Stimulated activated CD8-positive, alpha-beta memory T cell treated with anti-CD3 and anti-CD28 coated beads, Interleukin-4, amount 100 ng/mL, for 24 hours (primary cell): ENCODE measurements around the gene SRSF4.
"Not testable (repeated sequence)": the region's sequence is repeated elsewhere in the genome, so short reads cannot be mapped to it uniquely, and the experiment has no call there.

Experiments
- DNase-seq: peaks from one replicate; pipeline ENCODE4 v3.0.0-alpha.2; 2020; ENCODE audit warnings: low read depth

The SRSF4 gene

GRCh38 chr1:29124366-29125236, 57.1 kb downstream of the SRSF4 start:
- DNase-seq: peak; percentile 38

GRCh38 chr1:29123887-29124365, 57.8 kb downstream of the SRSF4 start, which contains the start of gene TMEM200B:
Gene TMEM200B, minus strand, starts transcription at chr1:29123903. Its CDS starts 2,075 bp downstream, at chr1:29121828.
- no peak for DNase-seq

GRCh38 chr1:29123053-29123886, 58.4 kb downstream of the SRSF4 start:
- DNase-seq: no peak

GRCh38 chr1:29122682-29123052, 59.0 kb downstream of the SRSF4 start:
- no peak for DNase-seq

- DNase-seq: no peak
Measured at GRCh38 chr1:29121936-29122681, 59.6 kb downstream of the SRSF4 start.

GRCh38 chr1:29121516-29121935, 60.2 kb downstream of the SRSF4 start:
- no peak for DNase-seq

GRCh38 chr1:29120947-29121485, 60.7 kb downstream of the SRSF4 start:
- peak; percentile 49 for DNase-seq

GRCh38 chr1:29120367-29120766, 61.3 kb downstream of the SRSF4 start:
- no peak for DNase-seq

GRCh38 chr1:29119121-29119929, 62.4 kb downstream of the SRSF4 start:
- DNase-seq: no peak

- no peak for DNase-seq
Measured at GRCh38 chr1:29117381-29117780, 64.3 kb downstream of the SRSF4 start.

GRCh38 chr1:29114654-29115053, 67.0 kb downstream of the SRSF4 start:
- DNase-seq: no peak

- DNase-seq: no peak
Measured at GRCh38 chr1:29113413-29114117, 68.1 kb downstream of the SRSF4 start.

- no peak for DNase-seq
Measured at GRCh38 chr1:29112705-29113412, 68.8 kb downstream of the SRSF4 start.

GRCh38 chr1:29108041-29108440, 73.7 kb downstream of the SRSF4 start:
- not testable (repeated sequence) for DNase-seq

GRCh38 chr1:29105822-29106221, 75.9 kb downstream of the SRSF4 start:
- no peak for DNase-seq

- no peak for DNase-seq
Measured at GRCh38 chr1:29100487-29100886, 81.2 kb downstream of the SRSF4 start.

GRCh38 chr1:29099286-29099685, 82.4 kb downstream of the SRSF4 start:
- no peak for DNase-seq
